ENCODE measurements around the gene PLA1A.

Gene PLA1A

DNA sequence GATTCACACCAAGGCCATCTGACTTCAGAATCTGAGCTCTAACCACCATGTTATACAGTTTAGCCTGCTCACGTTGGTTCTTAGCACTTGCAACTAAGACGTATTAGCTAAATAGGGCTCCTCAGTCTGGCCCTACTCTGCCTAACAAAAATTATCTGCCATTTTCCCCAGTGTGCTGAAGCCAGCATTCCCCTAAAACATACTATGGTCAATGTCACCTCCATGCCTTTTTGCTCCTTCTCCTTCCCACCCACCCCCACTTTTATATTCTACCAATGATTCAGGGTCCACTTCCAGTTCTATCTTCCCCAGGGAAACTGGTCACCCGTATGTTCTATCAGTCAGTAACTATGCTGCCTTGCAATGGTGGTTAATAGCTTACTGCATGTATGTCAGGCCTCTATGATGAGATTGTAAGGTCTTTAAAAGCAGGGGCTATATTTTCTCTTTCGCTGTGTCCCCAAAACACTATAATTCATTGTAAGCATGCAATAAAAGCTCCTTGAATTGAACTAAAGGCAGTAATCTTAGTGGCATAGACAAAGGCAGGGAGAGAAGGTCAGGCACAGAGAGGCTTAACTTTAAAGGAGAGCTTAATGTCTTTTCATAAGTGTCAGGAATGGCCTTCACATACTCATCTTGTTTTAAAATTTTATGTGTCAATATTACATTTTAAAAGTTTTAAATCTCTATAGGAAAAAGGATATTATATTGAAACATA is 39.4 kb downstream of the PLA1A start:
- no peak for DNase-seq (ENCODE audit: low spot score)

DNA sequence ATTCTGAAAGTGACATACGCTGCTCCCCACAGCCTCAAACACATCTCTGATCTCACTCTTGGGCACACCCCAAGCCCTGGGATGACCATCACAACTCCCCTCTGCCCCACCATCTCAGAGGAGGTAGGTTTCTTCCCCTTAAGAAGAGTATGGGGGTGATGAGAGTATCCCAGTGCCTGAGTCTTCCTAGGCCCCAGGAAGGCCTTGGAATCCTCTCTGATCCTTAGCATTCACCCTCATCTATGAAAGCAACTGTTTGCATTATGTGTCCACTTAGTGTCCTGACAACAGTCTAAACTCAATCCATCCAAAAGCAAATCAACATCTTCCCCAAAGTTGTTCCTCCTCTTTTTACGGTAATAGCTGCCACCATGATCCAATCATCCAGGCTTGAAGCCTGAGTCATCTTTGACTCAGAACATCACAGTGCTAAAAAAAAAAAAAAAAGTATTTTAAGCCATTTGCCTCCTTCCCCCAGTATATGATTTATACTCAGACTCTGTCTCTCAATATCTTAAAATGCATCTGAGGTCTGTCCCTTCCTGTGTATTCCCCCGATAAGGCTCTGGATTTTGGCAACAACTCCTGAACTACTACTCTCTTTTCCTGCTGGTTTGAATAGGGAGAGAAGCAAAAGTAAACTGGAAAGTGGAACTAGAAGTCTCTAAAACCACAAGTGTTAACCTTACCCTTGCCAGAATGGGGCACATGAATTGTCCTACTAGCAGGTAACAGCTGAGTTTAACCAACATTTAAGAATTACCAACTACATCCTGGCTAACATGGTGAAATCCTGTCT is 40.2 kb downstream of the PLA1A start:
- DNase-seq (ENCODE audit: low spot score): no peak

DNA sequence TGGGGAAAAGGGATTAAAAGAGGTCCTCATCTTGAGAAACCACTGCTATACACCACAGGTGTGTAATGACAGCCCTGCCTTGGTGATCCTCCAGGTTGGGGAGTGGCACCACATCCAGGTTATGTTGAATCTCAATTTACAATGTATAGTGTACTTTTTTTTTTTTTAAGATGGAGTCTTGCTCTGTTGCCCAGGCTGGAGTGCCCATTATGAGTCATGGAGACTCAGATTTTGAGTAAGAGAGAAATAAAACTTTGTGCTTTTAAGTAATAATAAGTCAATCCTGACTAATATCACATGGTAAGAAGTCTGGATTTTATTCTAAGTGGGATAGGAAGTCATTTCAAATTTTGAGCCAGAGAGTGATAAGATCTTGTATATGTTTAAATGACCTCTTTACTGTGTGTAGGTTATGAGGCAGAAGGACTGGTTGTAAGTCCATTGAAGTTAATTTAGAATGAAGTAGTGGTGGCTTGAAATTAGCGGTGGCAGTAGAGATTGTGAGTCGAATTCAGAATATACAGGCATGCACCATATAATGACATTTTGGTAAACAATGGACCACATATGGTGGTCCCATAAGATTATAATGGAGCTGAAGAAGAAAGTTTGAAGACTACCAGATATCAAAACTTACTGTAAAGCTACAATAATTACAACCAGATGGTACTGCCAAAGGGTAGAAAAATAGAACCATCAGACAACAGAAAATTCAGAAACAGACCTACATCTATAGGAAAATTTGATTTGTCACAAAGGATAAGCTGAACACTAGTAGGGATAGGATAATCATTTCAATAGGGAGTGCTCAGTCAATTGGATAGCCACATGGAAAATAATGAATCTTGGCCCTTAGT is 42.0 kb downstream of the PLA1A start:
- DNase-seq (ENCODE audit: low spot score): no peak

DNA sequence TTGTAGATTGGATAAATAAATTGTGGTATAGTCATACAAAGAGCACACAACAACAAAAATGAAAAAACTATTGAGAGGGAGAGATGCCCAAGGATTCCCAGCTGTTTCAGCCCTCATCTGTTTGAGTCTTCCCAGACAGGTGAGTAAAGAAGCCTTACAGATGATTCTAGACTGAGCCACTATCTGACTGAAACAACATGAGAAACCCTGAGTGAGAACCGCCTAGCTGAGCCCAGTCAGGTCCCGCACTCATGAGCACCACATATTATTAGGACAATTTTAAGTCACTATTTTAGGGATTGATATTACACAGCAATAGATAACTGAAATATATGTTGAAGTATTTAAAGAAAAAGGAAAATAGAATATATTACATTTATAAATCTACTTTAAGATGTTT is 43.7 kb downstream of the PLA1A start:
- no peak for DNase-seq (ENCODE audit: low spot score)

DNA sequence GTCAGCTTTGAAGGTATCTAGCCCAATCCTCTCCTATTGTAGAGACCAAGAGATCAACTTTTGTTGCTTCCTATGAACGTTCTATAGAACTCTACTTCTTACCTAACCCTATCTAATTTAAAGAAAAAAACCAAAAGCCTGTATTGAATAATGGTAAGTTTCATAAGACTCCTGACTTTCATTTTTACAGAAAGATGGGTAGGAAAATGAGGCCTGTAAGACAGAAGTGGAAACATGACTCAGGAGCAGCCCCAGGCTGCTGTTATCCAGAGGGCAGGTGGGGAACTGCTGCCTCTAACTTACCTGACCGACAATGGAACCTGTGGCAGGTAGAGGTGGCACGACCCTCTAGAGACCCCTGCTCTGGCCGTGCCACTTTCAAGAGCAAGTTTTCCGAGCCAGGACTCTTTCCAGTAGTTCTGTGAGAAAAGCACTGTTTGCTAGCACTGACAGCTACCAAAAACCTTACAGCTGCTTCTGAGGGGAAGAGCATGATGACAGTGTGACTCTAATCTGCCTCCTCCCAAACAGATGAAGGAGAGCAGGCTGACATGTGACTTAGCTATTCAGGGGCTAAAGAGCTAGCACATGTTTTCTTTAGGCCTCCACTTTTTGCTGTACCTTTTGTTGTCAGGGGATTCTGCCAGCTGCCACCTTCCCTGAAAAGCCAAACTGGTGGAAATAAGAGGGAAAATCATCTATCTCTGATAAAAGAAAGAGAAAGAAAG is 45.2 kb downstream of the PLA1A start:
- DNase-seq (ENCODE audit: low spot score): no peak

DNA sequence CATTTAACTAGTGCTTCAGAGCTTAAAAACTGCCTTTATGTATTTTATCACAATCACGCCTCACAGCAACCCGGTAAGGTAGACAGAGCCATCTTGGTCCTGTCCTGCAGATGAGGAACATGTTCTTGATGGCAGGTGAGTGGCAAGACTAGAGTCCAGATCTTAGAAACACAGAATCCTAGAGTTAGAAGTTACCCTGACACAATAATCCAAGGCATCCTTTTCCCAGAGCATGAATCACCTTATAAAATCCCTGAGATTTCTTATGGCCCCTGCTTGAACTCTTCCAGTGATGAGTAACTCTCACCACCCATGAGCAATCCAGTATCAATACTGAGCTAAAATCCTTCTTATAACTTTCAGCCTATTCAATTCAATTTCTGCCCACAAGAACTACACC is 45.8 kb downstream of the PLA1A start:
- no peak for DNase-seq (ENCODE audit: low spot score)

- DNase-seq (ENCODE audit: low spot score): no peak
Measured at GRCh38 chr3:119644481-119644880, 46.8 kb downstream of the PLA1A start.

GRCh38 chr3:119645813-119646212 is 48.1 kb downstream of the PLA1A start:
- DNase-seq (ENCODE audit: low spot score): no peak

GRCh38 chr3:119647171-119647570 is 49.5 kb downstream of the PLA1A start:
- no peak for DNase-seq (ENCODE audit: low spot score)

DNA sequence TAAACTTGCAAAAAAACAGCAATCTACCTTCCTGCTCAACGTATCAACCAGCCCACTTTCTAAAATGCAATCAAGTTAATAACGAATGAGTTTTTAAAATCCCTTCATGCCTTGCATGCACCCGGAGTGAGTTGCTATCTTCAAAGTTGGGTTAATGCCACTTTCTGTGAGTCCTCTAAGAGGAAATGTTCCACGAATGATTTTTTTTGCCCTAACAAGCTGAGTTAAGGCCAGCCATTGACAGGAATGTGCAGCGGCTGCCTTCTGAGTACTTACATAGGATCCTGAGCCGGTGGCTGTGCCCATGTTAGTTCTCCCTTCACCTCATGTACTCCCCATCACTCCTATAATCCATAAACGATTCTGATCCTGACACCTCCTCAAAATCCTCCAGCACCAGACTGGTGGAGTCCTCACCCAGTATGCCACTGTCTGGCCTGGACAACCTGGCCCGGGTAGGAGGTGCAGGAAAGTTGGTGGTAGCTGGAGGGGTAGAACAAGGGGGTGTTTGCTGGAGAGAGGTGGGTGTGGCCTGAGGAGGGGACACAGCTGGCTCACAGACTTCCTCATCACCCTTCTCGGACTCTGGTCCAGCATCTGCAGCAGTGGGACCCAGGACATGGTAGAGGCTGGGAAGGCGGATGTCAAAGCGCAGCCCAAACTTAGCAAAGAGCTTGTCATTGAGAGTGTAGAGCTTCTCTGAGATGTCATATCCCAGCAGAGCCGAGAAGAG is 50.3 kb downstream of the PLA1A start:
- no peak for DNase-seq (ENCODE audit: low spot score)

DNA sequence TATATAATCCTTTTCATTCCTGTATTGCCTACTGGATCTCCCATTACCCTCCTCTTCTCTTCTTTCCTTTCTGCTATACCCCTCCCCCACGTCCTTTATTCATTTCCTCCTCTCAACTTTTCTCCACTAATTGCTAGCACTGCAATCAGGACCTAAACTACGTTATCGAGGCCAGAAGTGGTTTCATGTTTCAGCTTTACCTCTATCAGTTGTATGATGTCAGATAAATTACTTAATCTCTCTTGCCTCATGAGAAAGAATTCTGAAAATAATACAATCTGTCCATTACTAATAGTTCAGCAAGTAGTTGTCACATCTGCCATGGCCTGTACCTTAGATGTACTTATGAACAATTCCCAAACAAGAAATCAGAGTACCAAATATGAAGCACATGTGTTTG is 52.1 kb downstream of the PLA1A start:
- DNase-seq (ENCODE audit: low spot score): no peak

DNA sequence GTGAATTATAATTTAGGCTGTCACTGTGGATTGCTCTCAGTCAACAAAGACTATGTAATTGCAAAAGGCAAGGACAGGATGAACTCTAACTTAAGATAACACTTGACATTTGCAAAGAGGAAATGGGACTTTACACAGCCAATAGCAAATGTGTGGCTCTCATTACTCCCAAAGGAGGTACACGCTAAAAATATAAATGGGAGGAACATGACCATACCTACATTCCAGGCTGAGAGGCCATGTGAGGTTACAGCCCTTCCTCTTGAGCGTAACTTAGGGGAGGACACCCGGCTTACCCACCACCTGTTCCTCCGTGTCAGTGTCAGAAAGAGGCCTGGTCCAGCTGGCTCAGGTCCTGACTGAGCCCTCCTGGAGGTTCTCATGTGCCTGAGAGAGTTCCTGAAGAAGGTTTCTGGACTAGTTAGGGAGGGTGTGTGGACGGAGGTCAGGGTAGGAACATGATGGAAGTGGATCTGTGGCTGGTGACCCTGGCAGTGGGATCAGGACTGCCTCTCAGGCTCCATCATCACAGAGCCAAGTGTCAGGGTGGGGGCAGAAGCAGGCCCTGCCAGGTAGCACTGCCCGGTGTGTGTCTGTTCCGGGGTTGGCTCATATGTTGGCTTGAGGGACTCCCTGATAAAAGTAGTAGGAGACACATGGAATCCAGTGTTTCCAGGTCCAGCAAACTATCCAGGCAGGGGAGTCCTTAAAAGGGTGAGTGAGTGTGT is 54.8 kb downstream of the PLA1A start:
- no peak for DNase-seq (ENCODE audit: low spot score)

DNA sequence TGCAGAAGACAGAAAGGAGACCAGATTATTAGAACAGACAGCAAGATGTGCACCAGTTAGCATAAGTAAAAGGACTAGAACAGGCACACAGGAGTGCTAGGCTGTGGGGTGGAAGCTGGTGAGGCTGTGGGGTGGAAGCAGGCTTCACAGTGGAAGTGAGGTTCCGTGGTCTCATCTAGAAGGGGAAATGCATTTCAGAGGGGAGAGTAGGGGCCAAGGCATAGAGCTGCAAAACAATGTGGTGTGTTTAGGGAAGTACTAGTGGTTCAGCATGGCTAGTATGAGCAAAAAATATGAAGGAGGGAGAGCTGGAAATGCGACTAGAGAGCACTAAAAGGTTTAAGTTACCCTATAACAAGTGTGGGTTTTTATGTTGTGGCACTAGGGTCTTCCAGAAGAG is 56.2 kb downstream of the PLA1A start:
- DNase-seq (ENCODE audit: low spot score): no peak

GRCh38 chr3:119657887-119658702 is 60.4 kb downstream of the PLA1A start:
- DNase-seq (ENCODE audit: low spot score): no peak

- no peak for DNase-seq (ENCODE audit: low spot score)
Measured at GRCh38 chr3:119658994-119659393, 61.3 kb downstream of the PLA1A start.

- no peak for DNase-seq (ENCODE audit: low spot score)
Measured at GRCh38 chr3:119659606-119660291, 62.1 kb downstream of the PLA1A start.

- no peak for DNase-seq (ENCODE audit: low spot score)
Measured at GRCh38 chr3:119660474-119661440, 63.1 kb downstream of the PLA1A start, which contains the start of gene POPDC2. POPDC2 (minus strand) TSS chr3:119660589; CDS start chr3:119660423, 166 bp downstream.

All from iPS-NIHi11 (cell line).